OCI-LY7 (cell line): ENCODE measurements around the gene DCLK1. TPM values are rescaled to one million over a fixed set of nuclear protein-coding genes. Genes with fewer than 3 reads are reported as not detected.

ENCODE experiments used
- BruUV-seq: library from RNA; stranded (reverse); fragments of 400-500 nt; replicated peaks from 2 replicates; lab custom pipeline; 2021; lab: Mats Ljungman, UMichigan
- CTCF ChIA-PET: fragments of 300-600 bp; sonication (Branson Sonifier 250); formaldehyde crosslinking; loops from one replicate; lab custom pipeline; 2022; ENCODE audit warnings: antibody characterized with exemption; ENCODE audit not compliant: unreplicated experiment; lab: Charles Lee
- POLR2A ChIA-PET: fragments of 300-600 bp; sonication (Branson Sonifier 250); formaldehyde crosslinking; loops from one replicate; lab custom pipeline; 2022; ENCODE audit warnings: antibody characterized with exemption; lab: Charles Lee
- DNase-seq: peaks from one replicate; pipeline ENCODE4 v3.0.0-alpha.2; 2015; ENCODE audit warnings: low spot score
- H2AFZ ChIP-seq: fragments of 200-600 bp; sonication (generic), shearing (Covaris generic); 2 replicates; pipeline ENCODE4 v1.6.1; 2014; ENCODE audit warnings: mild to moderate bottlenecking, antibody characterized with exemption, low read length, moderate library complexity
- H3K27ac ChIP-seq: fragments of 200-600 bp; sonication (generic); 2 replicates; pipeline ENCODE4 v1.5.1; 2014; ENCODE audit warnings: mixed run types, low read depth, mild to moderate bottlenecking, moderate library complexity, low read length, inconsistent platforms; ENCODE audit not compliant: poor library complexity, severe bottlenecking
- H3K36me3 ChIP-seq: fragments of 200-600 bp; sonication (generic); 2 replicates; pipeline ENCODE4 v1.6.1; 2014; ENCODE audit warnings: mild to moderate bottlenecking, antibody characterized with exemption, low read length, moderate library complexity, mixed read lengths; ENCODE audit not compliant: insufficient read depth
- H3K4me1 ChIP-seq: fragments of 200-600 bp; sonication (generic); 2 replicates; pipeline ENCODE4 v1.5.1; 2014; ENCODE audit warnings: mild to moderate bottlenecking, low read length; ENCODE audit not compliant: insufficient read depth, poor library complexity, severe bottlenecking
- H3K4me2 ChIP-seq: fragments of 200-600 bp; sonication (generic); 2 replicates; pipeline ENCODE4 v1.6.1; 2014; ENCODE audit warnings: mild to moderate bottlenecking, low read length
- H3K4me3 ChIP-seq: fragments of 200-600 bp; sonication (generic); 2 replicates; pipeline ENCODE4 v1.5.1; 2014; ENCODE audit warnings: mild to moderate bottlenecking, low read depth, low read length; ENCODE audit not compliant: poor library complexity, severe bottlenecking
- H3K79me2 ChIP-seq: fragments of 200-600 bp; sonication (generic); 2 replicates; pipeline ENCODE4 v1.6.1; 2016; ENCODE audit warnings: low read depth, mild to moderate bottlenecking, low read length, moderate library complexity, mixed read lengths; ENCODE audit not compliant: insufficient read depth
- H3K9me2 ChIP-seq: fragments of 200-600 bp; sonication (generic); 2 replicates; pipeline ENCODE4 v1.6.1; 2016; ENCODE audit warnings: mild to moderate bottlenecking, low read length, mixed read lengths; ENCODE audit not compliant: insufficient read depth
- H3K9me3 ChIP-seq: fragments of 200-600 bp; sonication (generic); 2 replicates; pipeline ENCODE4 v1.6.1; 2014; ENCODE audit warnings: mild to moderate bottlenecking, mixed run types, low read length, mixed read lengths
- H4K20me1 ChIP-seq: fragments of 200-600 bp; sonication (generic); 2 replicates; pipeline ENCODE4 v1.6.1; 2014; ENCODE audit warnings: mild to moderate bottlenecking, antibody characterized with exemption, low read length, moderate library complexity, mixed read lengths; ENCODE audit not compliant: insufficient read depth
- EZH2phosphoT487 ChIP-seq: fragments of 200-600 bp; sonication (generic); IDR thresholded peaks from 2 replicates; pipeline ENCODE4 v1.6.1; 2018; ENCODE audit warnings: low read depth, borderline replicate concordance, mild to moderate bottlenecking, mixed run types, antibody characterized with exemption, low read length, moderate library complexity, mixed read lengths
- intact Hi-C: fragments of 100-400 bp; cut with micrococcal nuclease; formaldehyde crosslinking; loops from one replicate; pipeline ENCODE4 v1.10.0; 2022; ENCODE audit not compliant: unreplicated experiment
- total RNA-seq, 2 experiments: library from RNA; depleted of rRNA in 1 of 2; stranded (reverse); fragments of >200 nt in 1 of 2; shearing (Covaris generic) in 1 of 2; gene quantifications; 2 replicates each; pipeline ENCODE4 v1.2.3, GENCODE V29; 2014 to 2022
- TF ChIP-seq, protein P1 (sequence below): fragments of 200-600 bp; sonication (generic); conservative IDR thresholded peaks from 2 replicates; pipeline ENCODE4 v1.5.1; 2014; ENCODE audit warnings: mild to moderate bottlenecking, antibody characterized with exemption, low read length, moderate library complexity, mixed read lengths

DCLK1 gene
- total RNA-seq, 2 experiments from 2014 or later: not detected

DNA sequence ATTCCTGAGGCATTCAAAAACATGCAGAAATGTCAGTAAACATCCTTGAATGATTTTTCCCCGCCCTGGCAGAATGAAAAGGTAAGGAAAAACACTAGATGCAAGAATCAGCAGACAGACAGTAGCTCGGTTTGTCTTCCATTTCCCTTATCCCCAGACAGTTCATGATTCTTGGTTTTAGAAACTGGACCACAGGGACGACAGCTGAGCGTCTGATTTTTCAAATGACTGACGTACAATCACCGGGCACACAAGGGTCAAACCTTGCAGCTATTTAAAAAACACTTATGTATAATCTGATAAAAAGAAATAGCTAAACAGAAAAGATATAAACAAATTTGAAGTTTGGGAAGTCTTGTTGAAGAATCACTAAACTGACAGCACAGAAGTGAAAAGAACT, 47.1 kb downstream of the DCLK1 start:
- no peak overlapping the region for H3K4me3 ChIP-seq
- no peaks in the 10 kb centered on the region for H3K79me2 ChIP-seq
- no peaks in the 10 kb centered on the region for H4K20me1 ChIP-seq
- H3K27ac ChIP-seq: no peak overlapping the region
- no peaks in the 10 kb centered on the region for H3K9me2 ChIP-seq
- no peak overlapping the region for H3K4me2 ChIP-seq
- DNase-seq: no peak
- no peaks in the 10 kb centered on the region for H3K4me1 ChIP-seq
- no peaks in the 10 kb centered on the region for H3K9me3 ChIP-seq
- ChIA-PET CTCF (no interaction called here), POLR2A (interaction anchor here (0.6 to 0.7 kb wide), 3 partner anchors 15 to 476 kb away, joined by 3 to 4 read pairs (median 3); no protein-coding TSS in a partner anchor)
- intact Hi-C loops: no loop called here
- H2AFZ ChIP-seq: no peak overlapping the region
- TF ChIP-seq EZH2phosphoT487: no peak
- TF ChIP-seq, protein P1, sequence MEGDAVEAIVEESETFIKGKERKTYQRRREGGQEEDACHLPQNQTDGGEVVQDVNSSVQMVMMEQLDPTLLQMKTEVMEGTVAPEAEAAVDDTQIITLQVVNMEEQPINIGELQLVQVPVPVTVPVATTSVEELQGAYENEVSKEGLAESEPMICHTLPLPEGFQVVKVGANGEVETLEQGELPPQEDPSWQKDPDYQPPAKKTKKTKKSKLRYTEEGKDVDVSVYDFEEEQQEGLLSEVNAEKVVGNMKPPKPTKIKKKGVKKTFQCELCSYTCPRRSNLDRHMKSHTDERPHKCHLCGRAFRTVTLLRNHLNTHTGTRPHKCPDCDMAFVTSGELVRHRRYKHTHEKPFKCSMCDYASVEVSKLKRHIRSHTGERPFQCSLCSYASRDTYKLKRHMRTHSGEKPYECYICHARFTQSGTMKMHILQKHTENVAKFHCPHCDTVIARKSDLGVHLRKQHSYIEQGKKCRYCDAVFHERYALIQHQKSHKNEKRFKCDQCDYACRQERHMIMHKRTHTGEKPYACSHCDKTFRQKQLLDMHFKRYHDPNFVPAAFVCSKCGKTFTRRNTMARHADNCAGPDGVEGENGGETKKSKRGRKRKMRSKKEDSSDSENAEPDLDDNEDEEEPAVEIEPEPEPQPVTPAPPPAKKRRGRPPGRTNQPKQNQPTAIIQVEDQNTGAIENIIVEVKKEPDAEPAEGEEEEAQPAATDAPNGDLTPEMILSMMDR: no peak
- H3K36me3 ChIP-seq: no peaks in the 10 kb centered on the region
- BruUV-seq: no TSS peak

DNA sequence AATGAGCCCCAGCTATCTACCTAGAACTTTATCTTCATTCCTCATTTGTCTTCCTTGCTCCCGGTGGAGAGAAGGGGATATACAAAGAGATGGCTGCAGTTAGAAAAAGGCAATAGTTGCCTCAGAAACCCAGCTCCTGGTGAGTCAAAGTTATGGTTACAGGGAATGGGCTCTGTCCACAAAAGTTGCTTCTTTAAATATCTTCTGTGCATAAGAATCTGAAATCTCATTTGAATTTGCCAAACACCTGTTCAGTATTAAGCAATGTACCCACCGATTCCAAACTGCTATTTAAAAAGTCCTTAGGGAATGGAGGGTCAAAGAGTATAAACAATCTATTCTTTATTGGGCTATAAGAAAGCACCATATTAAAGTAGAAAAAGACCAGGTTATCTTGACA, 48.4 kb downstream of the DCLK1 start:
- Histone ChIP-seq H4K20me1 (no peaks in the 10 kb centered on the region), H2AFZ (no peak overlapping the region), H3K4me3 (no peak overlapping the region), H3K4me1 (no peaks in the 10 kb centered on the region), H3K79me2 (no peaks in the 10 kb centered on the region), H3K36me3 (no peaks in the 10 kb centered on the region), H3K27ac (no peak overlapping the region), H3K9me3 (no peaks in the 10 kb centered on the region), H3K4me2 (no peak overlapping the region), H3K9me2 (no peaks in the 10 kb centered on the region)
- TF ChIP-seq EZH2phosphoT487: no peak
- TF ChIP-seq, protein P1: no peak
- no peak for DNase-seq
- BruUV-seq: no TSS peak
- intact Hi-C loops: no loop called here
- ChIA-PET CTCF (no interaction called here), POLR2A (interaction anchor here (0.6 kb wide), 1 partner anchor 9 kb away, joined by 5 read pairs; no protein-coding TSS in a partner anchor)

DNA sequence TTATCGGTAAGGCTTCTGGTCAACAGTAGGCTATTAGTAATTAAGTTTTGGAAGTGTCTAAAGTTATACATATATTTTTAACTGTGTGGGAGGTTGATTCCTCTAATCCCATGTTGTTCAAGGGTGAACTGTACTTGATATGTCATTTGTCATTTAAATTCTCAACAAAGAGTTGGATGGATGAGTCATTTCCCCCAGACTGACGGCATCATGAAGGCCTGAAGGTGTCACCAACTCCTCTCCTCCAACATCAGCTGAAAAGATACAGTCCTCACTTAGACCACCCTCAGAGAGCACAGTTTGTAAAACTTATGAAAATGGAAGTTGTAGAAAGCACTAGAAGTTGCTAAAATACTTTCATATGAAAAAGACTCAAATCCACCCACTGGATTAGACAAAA, 48.8 kb downstream of the DCLK1 start:
- no TSS peak for BruUV-seq
- no peak for DNase-seq
- CTCF ChIA-PET: no interaction called here
- POLR2A ChIA-PET: interaction anchor here (0.6 to 0.7 kb wide), 2 partner anchors 8 to 124 kb away, joined by 3 to 5 read pairs; no protein-coding TSS in a partner anchor
- Histone ChIP-seq H3K4me3 (no peak overlapping the region), H3K4me2 (no peak overlapping the region), H3K27ac (no peak overlapping the region), H3K9me2 (no peaks in the 10 kb centered on the region), H3K4me1 (no peaks in the 10 kb centered on the region), H4K20me1 (no peaks in the 10 kb centered on the region), H3K79me2 (no peaks in the 10 kb centered on the region), H3K9me3 (no peaks in the 10 kb centered on the region), H3K36me3 (no peaks in the 10 kb centered on the region), H2AFZ (no peak overlapping the region)
- TF ChIP-seq EZH2phosphoT487: no peak
- TF ChIP-seq, protein P1: no peak
- intact Hi-C loops: no loop called here
